ENCODE results near the gene MOCS2.

Gene MOCS2

DNA sequence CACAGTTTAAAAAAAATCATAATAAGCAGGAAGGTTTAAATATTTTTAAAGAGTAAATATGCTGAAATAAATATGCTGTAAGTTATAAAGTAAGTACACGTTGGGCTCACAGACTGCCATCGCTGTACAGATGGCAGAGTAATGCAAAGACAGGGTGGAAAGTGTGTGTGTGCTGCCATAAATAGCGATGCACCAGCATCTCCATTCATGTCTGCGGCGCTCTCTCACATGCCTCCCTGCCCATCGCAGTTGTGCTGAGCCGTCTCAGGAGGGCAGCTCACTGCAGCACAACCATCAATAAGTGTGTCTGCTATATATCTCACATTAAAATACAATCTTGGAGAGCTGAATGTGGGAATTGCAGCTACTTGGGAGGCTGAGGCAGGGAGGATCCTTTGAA is 14.3 kb downstream of the MOCS2 start:
- DNase-seq (ENCODE audit: low read depth in 2 of 2, low spot score in 1 of 2), result no peak

GRCh38 chr5:53092242-53092641 is 17.3 kb downstream of the MOCS2 start:
- no peak for DNase-seq (ENCODE audit: low read depth in 2 of 2, low spot score in 1 of 2)

GRCh38 chr5:53091289-53091688 is 18.3 kb downstream of the MOCS2 start:
- no peak for DNase-seq (ENCODE audit: low read depth in 2 of 2, low spot score in 1 of 2)

- DNase-seq (ENCODE audit: low read depth in 2 of 2, low spot score in 1 of 2), result no peak
These were observed 19.3 kb downstream of the MOCS2 start for GRCh38 chr5:53090229-53090628.

DNA sequence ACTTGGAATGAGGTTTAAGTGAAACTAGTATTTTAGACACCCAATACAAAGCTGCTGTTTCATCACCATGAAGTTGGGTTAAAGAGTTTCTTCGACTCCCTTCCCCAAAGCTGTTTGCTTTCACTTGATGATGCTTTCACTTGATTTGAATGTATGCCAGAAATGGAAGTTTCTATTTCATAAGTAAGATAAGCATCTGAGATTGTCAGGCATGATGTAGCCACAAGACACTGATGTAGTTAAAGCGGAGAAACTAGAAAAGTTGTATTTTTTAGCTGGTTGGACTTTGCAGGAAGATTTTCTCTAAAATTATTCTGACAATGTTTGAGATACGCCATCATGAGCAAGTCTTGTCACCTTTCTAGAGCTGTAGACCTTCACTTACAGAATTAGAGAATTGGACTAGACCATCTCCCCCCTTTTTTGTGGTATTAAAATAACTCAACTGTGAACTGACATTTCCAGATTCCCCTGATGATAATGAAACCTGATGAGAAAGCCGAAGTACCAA is 20.0 kb downstream of the MOCS2 start:
- DNase-seq (ENCODE audit: low read depth in 2 of 2, low spot score in 1 of 2), result no peak

DNA sequence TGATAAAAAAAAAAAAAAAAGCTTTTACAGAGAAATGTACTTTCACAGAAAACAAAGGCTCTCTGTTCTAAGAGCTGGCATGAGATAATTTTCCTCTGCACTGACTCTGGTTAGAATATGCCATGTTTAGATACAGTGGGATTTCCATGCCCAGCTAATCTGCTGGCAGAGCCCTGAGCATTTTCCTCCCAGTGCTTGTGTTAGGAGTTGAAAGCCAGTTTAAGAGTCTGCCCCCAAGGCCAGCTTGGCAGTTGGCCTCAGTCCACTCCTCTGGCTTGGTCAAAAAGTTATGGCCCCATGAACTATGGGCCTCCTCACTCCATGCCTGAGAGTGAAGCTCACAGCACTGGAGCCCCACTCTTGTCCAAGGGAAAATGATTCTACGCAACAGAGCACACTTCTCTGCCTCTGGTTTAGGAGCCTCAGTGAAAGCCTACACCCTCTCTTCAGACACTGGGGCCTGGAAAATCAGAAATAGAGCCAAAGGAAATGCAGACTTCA is 21.9 kb downstream of the MOCS2 start:
- DNase-seq (ENCODE audit: low read depth in 2 of 2, low spot score in 1 of 2), result no peak

- DNase-seq (ENCODE audit: low read depth in 2 of 2, low spot score in 1 of 2), result no peak
These were observed 22.4 kb downstream of the MOCS2 start for GRCh38 chr5:53087171-53087570.

GRCh38 chr5:53084546-53085255 is 24.9 kb downstream of the MOCS2 start:
- DNase-seq (ENCODE audit: low read depth in 2 of 2, low spot score in 1 of 2), result no peak

- DNase-seq (ENCODE audit: low read depth in 2 of 2, low spot score in 1 of 2), result no peak
These were observed 25.6 kb downstream of the MOCS2 start for GRCh38 chr5:53083927-53084326.

- no peak for DNase-seq (ENCODE audit: low read depth in 2 of 2, low spot score in 1 of 2)
These were observed 29.3 kb downstream of the MOCS2 start for GRCh38 chr5:53080271-53080670.

- DNase-seq (ENCODE audit: low read depth in 2 of 2, low spot score in 1 of 2), result no peak
These were observed 33.5 kb downstream of the MOCS2 start for GRCh38 chr5:53076014-53076583.

GRCh38 chr5:53073348-53073747 is 36.2 kb downstream of the MOCS2 start:
- no peak for DNase-seq (ENCODE audit: low read depth in 2 of 2, low spot score in 1 of 2)

- no peak for DNase-seq (ENCODE audit: low read depth in 2 of 2, low spot score in 1 of 2)
These were observed 37.8 kb downstream of the MOCS2 start for GRCh38 chr5:53071738-53072137.

- no peak for DNase-seq (ENCODE audit: low read depth in 2 of 2, low spot score in 1 of 2)
These were observed 38.3 kb downstream of the MOCS2 start for GRCh38 chr5:53071298-53071697.

DNA sequence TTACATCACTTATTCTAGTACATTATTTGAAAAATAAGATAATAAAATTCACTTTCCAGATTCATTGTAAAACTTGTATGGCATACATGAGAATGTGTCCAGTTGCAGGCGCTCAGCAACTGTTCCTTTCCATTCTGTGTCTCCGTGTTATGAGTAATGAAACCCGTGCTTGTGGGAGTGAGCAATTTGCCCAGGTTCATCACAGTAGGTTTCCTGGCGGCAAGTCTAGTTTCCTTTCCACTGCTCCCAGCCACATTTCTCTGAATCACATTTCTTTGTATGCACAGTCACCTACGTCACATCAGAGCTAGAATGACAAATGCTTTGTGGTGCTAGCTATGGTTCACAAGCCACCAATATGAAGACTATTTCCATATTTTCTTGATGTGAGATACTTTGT is 39.9 kb downstream of the MOCS2 start:
- DNase-seq (ENCODE audit: low read depth in 2 of 2, low spot score in 1 of 2), result no peak

DNA sequence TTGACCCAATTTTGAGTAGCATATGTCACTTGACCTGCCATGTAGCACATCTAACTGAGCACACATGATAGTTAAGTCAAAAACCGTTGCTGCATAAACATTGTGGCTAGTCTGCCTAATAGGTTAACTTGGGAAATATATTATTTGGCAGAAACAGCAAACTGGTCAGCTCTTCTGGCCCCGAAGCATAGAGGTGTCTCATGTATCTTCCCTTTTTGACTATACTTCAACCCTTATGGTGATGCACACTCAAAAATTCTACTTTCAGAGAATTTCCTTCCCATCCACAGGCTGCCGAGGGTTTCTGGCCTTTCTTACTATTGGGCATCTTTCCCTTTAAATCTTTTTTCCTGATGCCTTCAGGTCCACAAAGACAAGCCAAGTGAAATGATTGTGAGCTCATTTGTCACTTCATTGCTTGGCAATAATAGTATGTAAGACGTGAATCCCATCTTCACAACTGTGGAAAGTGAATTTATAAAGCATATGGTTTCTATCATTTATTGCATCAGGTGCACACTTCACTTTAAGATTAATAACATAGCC is 41.2 kb downstream of the MOCS2 start:
- no peak for DNase-seq (ENCODE audit: low read depth in 2 of 2, low spot score in 1 of 2)

GRCh38 chr5:53067641-53068040 is 41.9 kb downstream of the MOCS2 start:
- no peak for DNase-seq (ENCODE audit: low read depth in 2 of 2, low spot score in 1 of 2)

DNA sequence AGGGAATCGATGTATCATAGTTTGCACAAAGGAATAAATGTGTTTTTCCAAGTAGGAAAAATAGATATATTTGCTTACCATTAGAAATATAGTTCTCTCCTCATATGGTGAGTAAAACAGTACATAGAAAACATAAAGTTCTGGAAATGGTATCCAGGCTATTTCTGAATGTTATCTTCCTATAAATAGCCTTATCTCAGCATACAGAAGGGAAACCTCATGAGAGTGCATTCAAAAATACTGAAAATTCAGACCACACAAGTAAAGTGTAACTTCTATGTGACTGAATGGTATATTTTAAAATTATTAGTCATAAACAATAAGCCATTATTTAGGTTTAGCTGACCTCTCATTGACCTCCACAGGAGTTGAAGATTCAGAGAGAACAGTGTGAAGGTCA is 43.5 kb downstream of the MOCS2 start:
- no peak for DNase-seq (ENCODE audit: low read depth in 2 of 2, low spot score in 1 of 2)

GRCh38 chr5:53063791-53064190 is 45.8 kb downstream of the MOCS2 start:
- no peak for DNase-seq (ENCODE audit: low read depth in 2 of 2, low spot score in 1 of 2)

DNA sequence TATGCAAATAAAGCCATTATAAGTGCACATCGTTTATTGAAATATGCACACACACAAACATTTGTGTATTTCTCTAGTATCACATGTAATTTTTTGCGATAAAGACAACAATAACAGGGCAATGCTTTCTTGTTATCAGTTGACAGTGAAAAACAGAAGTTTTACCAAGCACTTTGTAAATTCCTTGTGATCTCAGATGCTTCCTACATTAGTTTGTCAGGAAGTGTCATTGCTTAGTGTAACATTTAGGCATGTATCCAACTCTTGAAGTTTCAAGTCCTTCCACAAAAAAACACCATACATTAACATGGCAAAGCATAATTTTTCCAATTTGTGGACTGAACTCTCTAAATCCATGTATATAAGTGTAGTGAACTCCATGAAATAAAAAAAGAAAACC is 46.4 kb downstream of the MOCS2 start:
- no peak for DNase-seq (ENCODE audit: low read depth in 2 of 2, low spot score in 1 of 2)

DNA sequence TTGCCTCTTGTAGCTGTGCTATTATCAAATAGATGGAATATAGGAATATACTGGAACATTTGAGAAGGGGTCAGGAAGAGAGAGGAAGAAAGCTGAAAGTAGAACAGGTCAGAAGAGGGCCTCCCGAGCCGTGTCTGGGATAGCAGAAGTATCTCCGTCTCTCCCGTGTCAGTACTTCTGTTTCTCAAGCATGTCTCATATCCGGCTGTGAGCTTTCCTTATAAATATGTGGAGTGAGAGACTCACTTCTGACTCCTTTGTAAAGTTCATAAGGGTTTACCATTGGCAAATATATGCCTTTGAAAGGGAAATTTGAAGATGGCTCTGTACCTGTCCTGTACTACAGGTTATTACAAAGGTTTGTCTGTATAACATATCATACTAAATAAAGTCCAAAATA is 50.3 kb downstream of the MOCS2 start:
- DNase-seq (ENCODE audit: low read depth in 2 of 2, low spot score in 1 of 2), result no peak

DNA sequence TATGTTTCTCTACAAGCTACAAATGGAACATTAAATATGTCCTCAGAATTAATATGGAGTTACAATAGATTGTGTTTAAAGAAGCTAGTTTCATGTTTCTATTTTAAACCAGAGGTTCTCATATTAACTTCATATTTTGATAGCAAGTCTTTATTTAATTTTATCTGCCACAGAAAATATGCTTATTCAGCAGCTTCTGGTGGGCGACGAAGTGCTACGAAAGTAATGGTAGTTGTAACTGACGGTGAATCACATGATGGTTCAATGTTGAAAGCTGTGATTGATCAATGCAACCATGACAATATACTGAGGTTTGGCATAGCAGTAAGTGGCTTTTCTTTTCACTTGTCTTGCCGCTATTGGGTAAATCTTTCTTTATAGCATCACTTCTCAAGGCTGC is 54.2 kb downstream of the MOCS2 start:
- DNase-seq (ENCODE audit: low read depth in 2 of 2, low spot score in 1 of 2), result no peak

DNA sequence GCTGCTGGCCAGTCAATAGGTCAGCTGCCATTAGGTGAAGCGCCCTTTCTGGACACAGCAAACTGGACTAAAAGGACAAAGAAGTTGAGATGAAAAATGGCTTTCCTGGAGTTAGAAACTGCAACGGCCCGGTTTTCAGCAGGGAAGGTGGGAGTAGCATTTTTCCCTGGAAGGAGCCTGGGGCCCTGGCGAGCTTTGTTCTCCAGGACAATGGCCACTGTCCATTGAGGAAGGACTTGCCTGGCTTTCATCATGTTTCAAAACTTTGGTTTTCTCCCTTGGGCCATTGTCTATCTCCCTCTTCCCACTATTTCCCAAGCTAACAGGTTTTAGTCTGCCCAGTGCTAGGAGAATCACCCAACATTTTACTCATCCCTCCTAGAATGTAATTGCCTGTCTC is 56.2 kb downstream of the MOCS2 start:
- no peak for DNase-seq (ENCODE audit: low read depth in 2 of 2, low spot score in 1 of 2)

All from stimulated activated CD8-positive, alpha-beta memory T cell treated with anti-CD3 and anti-CD28 coated beads, Interleukin-4, amount 100 ng/mL, for 1 hour (primary cell).